NB4 (cell line): ENCODE results near the gene UBALD2.
A peak's percentile ranks its signal among the peaks of the same experiment; 100 is the strongest.
"Not testable (repeated sequence)": the region's sequence is repeated elsewhere in the genome, so short reads cannot be mapped to it uniquely, and the experiment has no call there.

Experiments
- DNase-seq: peaks from one replicate; pipeline ENCODE4 v3.0.0; 2010; ENCODE audit warnings: low read depth
- H3K4me3 ChIP-seq: one replicate; pipeline ENCODE4 v1.5.1; 2011; ENCODE audit warnings: mild to moderate bottlenecking, low read depth, low read length, moderate library complexity
- CTCF ChIP-seq: IDR thresholded peaks from one replicate; pipeline ENCODE4 v1.5.1; 2012; ENCODE audit warnings: low read depth, low read length
- MAX ChIP-seq: IDR thresholded peaks from 2 replicates; pipeline ENCODE4 v1.6.1; 2011; ENCODE audit warnings: low read depth, low read length
- MYC ChIP-seq: IDR thresholded peaks from 2 replicates; pipeline ENCODE4 v1.6.1; 2011; ENCODE audit warnings: low read depth, low read length
- POLR2A ChIP-seq: IDR thresholded peaks from 2 replicates; pipeline ENCODE4 v1.6.1; 2011; ENCODE audit warnings: mild to moderate bottlenecking; ENCODE audit not compliant: insufficient read length; ENCODE audit errors: extremely low read depth

Gene UBALD2

GRCh38 chr17:76252040-76252954, 12.9 kb upstream of the UBALD2 start:
- TF ChIP-seq CTCF (no peak), MYC (peak; percentile 83), POLR2A (peak; percentile 25), MAX (peak; percentile 73)
- H3K4me3 ChIP-seq: peak overlapping the region; percentile 27
- DNase-seq: peak; percentile 86

- not testable (repeated sequence) for H3K4me3 ChIP-seq, DNase-seq
Observed at GRCh38 chr17:76252967-76253766, 12.0 kb upstream of the UBALD2 start.

DNA sequence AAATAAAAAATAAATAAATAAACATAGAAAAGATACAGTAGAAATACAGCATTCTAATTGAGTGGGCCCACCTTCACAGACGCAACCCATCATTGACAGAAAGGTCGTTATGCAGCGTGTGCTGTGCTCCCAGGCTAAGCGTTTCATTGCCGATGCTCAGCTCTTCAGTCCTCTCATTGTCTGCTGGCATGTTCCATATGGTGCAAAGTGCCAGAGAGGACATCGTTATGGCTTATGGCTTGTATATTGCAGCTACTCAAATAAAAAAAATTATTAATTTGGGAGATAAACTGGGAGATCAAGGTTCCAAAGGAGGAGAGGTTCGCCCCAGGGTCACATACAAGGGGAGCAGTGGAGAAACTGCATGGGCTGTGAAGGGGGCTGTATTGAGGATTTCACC, 11.3 kb upstream of the UBALD2 start:
- TF ChIP-seq MYC (no peak), POLR2A (no peak)
- no peak for DNase-seq
- no peak overlapping the region for H3K4me3 ChIP-seq

- TF ChIP-seq POLR2A (no peak), MYC (no peak), CTCF (no peak), MAX (no peak)
- H3K4me3 ChIP-seq: no peak overlapping the region
- DNase-seq: no peak
Observed at GRCh38 chr17:76254275-76254674, 10.9 kb upstream of the UBALD2 start.

DNA sequence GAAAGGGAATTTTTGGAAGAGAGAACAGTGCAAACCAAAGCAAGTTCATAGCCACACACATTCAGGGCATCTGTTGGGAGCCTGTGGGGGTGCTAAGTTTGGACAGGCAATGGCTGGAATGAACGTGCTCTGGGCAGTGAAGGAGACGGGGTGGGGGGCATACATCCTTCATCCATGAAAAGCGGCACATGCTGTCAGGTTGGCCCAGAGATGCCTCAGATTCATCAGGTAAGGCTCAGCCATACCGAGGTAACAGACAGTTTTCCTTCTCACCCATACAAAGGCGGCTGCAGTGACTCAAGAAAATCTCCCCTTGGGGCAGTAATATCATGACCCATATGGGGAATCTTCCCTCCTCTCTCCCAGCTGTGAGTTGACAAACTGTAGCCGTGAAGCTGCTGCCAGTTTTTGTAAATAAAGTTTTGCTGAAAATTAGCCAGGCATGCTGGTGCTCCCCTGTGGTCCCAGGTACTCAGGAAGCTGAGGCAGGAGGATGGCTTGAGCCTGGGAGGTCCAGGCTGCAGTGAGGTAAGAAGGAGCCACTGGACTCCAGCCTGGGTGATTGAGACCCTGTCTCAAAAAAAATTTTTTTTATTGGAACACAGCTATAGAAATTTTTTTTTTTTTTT, 9.2 kb upstream of the UBALD2 start:
- DNase-seq: no peak
- TF ChIP-seq POLR2A (no peak), CTCF (no peak), MAX (no peak), MYC (no peak)
- H3K4me3 ChIP-seq: no peak overlapping the region

- H3K4me3 ChIP-seq, DNase-seq: not testable (repeated sequence)
Observed at GRCh38 chr17:76256430-76257050, 8.6 kb upstream of the UBALD2 start.

- no peak for DNase-seq
- no peak for TF ChIP-seq MAX
- H3K4me3 ChIP-seq: no peak overlapping the region
Observed at GRCh38 chr17:76260220-76260619, 4.9 kb upstream of the UBALD2 start.

- H3K4me3 ChIP-seq: no peak overlapping the region
- no peak for DNase-seq
- no peak for TF ChIP-seq MAX
- no peak for TF ChIP-seq MYC
- TF ChIP-seq POLR2A: no peak
- no peak for TF ChIP-seq CTCF
Observed at GRCh38 chr17:76260669-76261068, 4.5 kb upstream of the UBALD2 start.
